Common myeloid progenitor, CD34-positive (primary cell): ENCODE results near the gene SUFU.

Experiments
- CTCF ChIA-PET: fragments of 350-600 bp; sonication (Branson Sonifier 250); formaldehyde crosslinking; loops from one replicate; lab custom pipeline; 2021; ENCODE audit warnings: antibody characterized with exemption; lab: Charles Lee
- POLR2A ChIA-PET: fragments of 350-600 bp; sonication (Branson Sonifier 250); formaldehyde crosslinking; loops from one replicate; lab custom pipeline; 2021; ENCODE audit warnings: antibody characterized with exemption; lab: Charles Lee
- DNase-seq, 3 donors: peaks; one replicate each; pipeline versions ENCODE4 v3.0.0 to v3.0.0-alpha.2; 2013
- H3K27ac ChIP-seq, 2 experiments: 1 replicate in 1 of 2; 2 replicates in 1 of 2; pipeline ENCODE4 v1.7.0; 2013; ENCODE audit warnings: inconsistent platforms in 2 of 2, low read length in 2 of 2, mild to moderate bottlenecking in 2 of 2, low read depth in 1 of 2, moderate library complexity in 1 of 2; ENCODE audit not compliant: severe bottlenecking in 2 of 2, insufficient read depth in 1 of 2, poor library complexity in 1 of 2
- H3K27me3 ChIP-seq, 5 experiments: replicated peaks in 2 of 5; 1 replicate in 3 of 5; 2 replicates in 2 of 5; pipeline versions ENCODE4 v1.6.1 to v1.7.0; 2013; ENCODE audit warnings: low read length in 4 of 5, mild to moderate bottlenecking in 2 of 5, moderate library complexity in 2 of 5, inconsistent platforms in 1 of 5; ENCODE audit not compliant: insufficient read depth in 5 of 5, control insufficient read depth in 4 of 5
- H3K36me3 ChIP-seq, 4 experiments: 1 replicate in 2 of 4; 2 replicates in 2 of 4; pipeline versions ENCODE4 v1.6.1 to v1.7.0; 2013; ENCODE audit warnings: low read length in 3 of 4, control low read depth in 1 of 4, mild to moderate bottlenecking in 1 of 4; ENCODE audit not compliant: control insufficient read depth in 4 of 4, insufficient read depth in 4 of 4
- H3K4me1 ChIP-seq, 4 experiments: 1 replicate in 3 of 4; 2 replicates in 1 of 4; pipeline versions ENCODE4 v1.6.1 to v1.7.1; 2013; ENCODE audit warnings: low read length in 3 of 4, mild to moderate bottlenecking in 3 of 4, control low read depth in 1 of 4, inconsistent platforms in 1 of 4, moderate library complexity in 1 of 4; ENCODE audit not compliant: control insufficient read depth in 4 of 4, insufficient read depth in 4 of 4; ENCODE audit errors: control extremely low read depth in 1 of 4
- H3K4me3 ChIP-seq, 7 experiments: 1 replicate in 4 of 7; 2 replicates in 3 of 7; pipeline versions ENCODE4 v1.5.1 to v1.7.0; 2013; ENCODE audit warnings: mild to moderate bottlenecking in 7 of 7, low read length in 6 of 7, moderate library complexity in 6 of 7, inconsistent platforms in 2 of 7, low read depth in 2 of 7, control low read depth in 1 of 7; ENCODE audit not compliant: insufficient read depth in 4 of 7, control insufficient read depth in 1 of 7; ENCODE audit errors: extremely low read depth in 1 of 7
- H3K9me3 ChIP-seq, 5 experiments: 1 replicate in 4 of 5; 2 replicates in 1 of 5; pipeline versions ENCODE4 v1.6.1 to v1.7.1; 2013; ENCODE audit warnings: low read length in 4 of 5, mild to moderate bottlenecking in 2 of 5, inconsistent platforms in 1 of 5, low read depth in 1 of 5, moderate library complexity in 1 of 5; ENCODE audit not compliant: control insufficient read depth in 4 of 5, insufficient read depth in 2 of 5; ENCODE audit errors: control extremely low read depth in 1 of 5
- WGBS: methylation state at CpG from one replicate; pipeline ENCODE4 v1.1.5; 2013; ENCODE audit not compliant: insufficient coverage; 5-methylcytosine and 5-hydroxymethylcytosine counted together

SUFU gene

GRCh38 chr10:102615361-102615760 is 111.6 kb downstream of the SUFU start:
- Histone ChIP-seq H3K36me3 (peaks cover 2 to 41% (median 12%) of the 10 kb centered on the region in 4 experiments), H3K27me3 (no peaks in the 10 kb centered on the region), H3K4me1 (peaks cover 2 to 73% (median 53%) of the 10 kb centered on the region in 4 experiments), H3K4me3 (no peak overlapping the region), H3K27ac (no peak overlapping the region), H3K9me3 (no peaks in the 10 kb centered on the region)
- ChIA-PET CTCF (interaction anchor here (0.9 to 14.6 kb wide), 6 partner anchors 11 to 31 kb away, joined by 3 to 154 read pairs (median 22); partner anchors contain the start of gene TRIM8), POLR2A (no interaction called here)
- WGBS, result 99% methylated on average over 6 of the region's 7 CpGs
- no peak for DNase-seq

- Histone ChIP-seq H3K27ac (no peak overlapping the region), H3K4me1 (peaks cover 2 to 76% (median 54%) of the 10 kb centered on the region in 4 experiments), H3K27me3 (no peaks in the 10 kb centered on the region), H3K36me3 (peaks cover 2 to 45% (median 12%) of the 10 kb centered on the region in 4 experiments), H3K4me3 (no peak overlapping the region), H3K9me3 (no peaks in the 10 kb centered on the region)
- ChIA-PET POLR2A (interaction anchor here (0.7 kb wide), 1 partner anchor 8 kb away, joined by 3 read pairs; no protein-coding TSS in a partner anchor), CTCF (interaction anchor here (0.5 to 14.6 kb wide), 9 partner anchors 10 to 231 kb away, joined by 3 to 154 read pairs (median 4); partner anchors contain the start of gene TRIM8)
- 30% methylated on average over 1 of the region's 1 CpG for WGBS
- no peak for DNase-seq
Observed at GRCh38 chr10:102616066-102616770, 112.4 kb downstream of the SUFU start.

GRCh38 chr10:102617041-102617440 is 113.3 kb downstream of the SUFU start:
- Histone ChIP-seq H3K27me3 (no peaks in the 10 kb centered on the region), H3K27ac (no peak overlapping the region), H3K4me1 (peaks cover 0 to 76% (median 54%) of the 10 kb centered on the region in 4 experiments), H3K36me3 (peaks cover 2 to 45% (median 12%) of the 10 kb centered on the region in 4 experiments), H3K4me3 (no peak overlapping the region), H3K9me3 (no peaks in the 10 kb centered on the region)
- POLR2A ChIA-PET, result no interaction called here
- CTCF ChIA-PET, result interaction anchor here (0.5 to 14.6 kb wide), 6 partner anchors 9 to 232 kb away, joined by 3 to 154 read pairs (median 18); partner anchors contain the start of gene TRIM8
- WGBS, result 95% methylated on average over 9 of the region's 9 CpGs
- no peak for DNase-seq

- ChIA-PET POLR2A (no interaction called here), CTCF (interaction anchor here (0.9 to 14.6 kb wide), 5 partner anchors 9 to 27 kb away, joined by 3 to 154 read pairs (median 3); no protein-coding TSS in a partner anchor)
- WGBS, result 98% methylated on average over 6 of the region's 8 CpGs
- no peak for DNase-seq
- Histone ChIP-seq H3K27me3 (no peaks in the 10 kb centered on the region), H3K36me3 (peaks cover 2 to 45% (median 12%) of the 10 kb centered on the region in 4 experiments), H3K4me3 (no peak overlapping the region), H3K9me3 (no peaks in the 10 kb centered on the region), H3K27ac (no peak overlapping the region), H3K4me1 (peaks cover 0 to 69% (median 47%) of the 10 kb centered on the region in 4 experiments)
Observed at GRCh38 chr10:102617816-102618215, 114.0 kb downstream of the SUFU start.

GRCh38 chr10:102619281-102619981 is 115.7 kb downstream of the SUFU start:
- Histone ChIP-seq H3K4me3 (no peak overlapping the region), H3K27ac (no peak overlapping the region), H3K36me3 (peaks cover 2 to 45% (median 12%) of the 10 kb centered on the region in 4 experiments), H3K9me3 (no peaks in the 10 kb centered on the region), H3K4me1 (peaks cover 0 to 53% (median 35%) of the 10 kb centered on the region in 4 experiments), H3K27me3 (no peaks in the 10 kb centered on the region)
- DNase-seq, result no peak
- ChIA-PET CTCF (interaction anchor here (1.4 to 1.9 kb wide), 3 partner anchors 10 to 23 kb away, joined by 5 to 8 read pairs (median 7); no protein-coding TSS in a partner anchor), POLR2A (interaction anchor here (0.6 kb wide), 2 partner anchors 21 to 57 kb away, joined by 3 read pairs; no protein-coding TSS in a partner anchor)
- WGBS, result over 99% methylated on average over 13 of the region's 14 CpGs

GRCh38 chr10:102620138-102620590 is 116.4 kb downstream of the SUFU start:
- CTCF ChIA-PET, result interaction anchor here (1.9 to 2.0 kb wide), 2 partner anchors 11 to 24 kb away, joined by 8 read pairs; no protein-coding TSS in a partner anchor

More at GRCh38 chr10:102620138-102620590, 116.4 kb downstream of the SUFU start:
- Histone ChIP-seq H3K4me1 (peaks cover 0 to 46% (median 30%) of the 10 kb centered on the region in 4 experiments), H3K36me3 (peaks cover 2 to 44% (median 12%) of the 10 kb centered on the region in 4 experiments), H3K27me3 (no peaks in the 10 kb centered on the region), H3K27ac (no peak overlapping the region), H3K9me3 (no peaks in the 10 kb centered on the region), H3K4me3 (no peak overlapping the region)
- POLR2A ChIA-PET, result interaction anchor here (0.6 kb wide), 1 partner anchor 8 kb away, joined by 3 read pairs; no protein-coding TSS in a partner anchor
- no peak for DNase-seq
- WGBS, result 65% methylated on average over 5 of the region's 5 CpGs
